B cell (primary cell): Measurements from ENCODE around the gene AGRP. TPM values are rescaled to one million over a fixed set of nuclear protein-coding genes. Genes with fewer than 3 reads are reported as not detected.

ENCODE experiments used
- ATAC-seq: fragments of 200-7000 bp; cut with Tn5 transposase; one replicate; pipeline ENCODE4 v1.10.0; 2021; ENCODE audit warnings: low read depth, mild to moderate bottlenecking, moderate number of reproducible peaks, moderate library complexity
- CTCF ChIA-PET: fragments of 350-600 bp; sonication (Branson Sonifier 250); formaldehyde crosslinking; loops from one replicate; lab custom pipeline; 2021; ENCODE audit warnings: antibody characterized with exemption, inconsistent platforms; lab: Charles Lee
- POLR2A ChIA-PET: fragments of 350-600 bp; sonication (Branson Sonifier 250); formaldehyde crosslinking; loops from one replicate; lab custom pipeline; 2021; ENCODE audit warnings: antibody characterized with exemption; lab: Charles Lee
- DNase-seq: peaks from one replicate; pipeline ENCODE4 v3.0.0; 2013
- H2AFZ ChIP-seq: 2 replicates; pipeline ENCODE4 v1.6.1; 2012; ENCODE audit warnings: mild to moderate bottlenecking, low read depth, low read length; ENCODE audit not compliant: insufficient read depth, poor library complexity, severe bottlenecking
- H3K27ac ChIP-seq, 2 donors: 1 replicate in 1 of 2; 2 replicates in 1 of 2; pipeline ENCODE4 v1.5.1; 2012 to 2013; ENCODE audit warnings: low read length in 2 of 2, mild to moderate bottlenecking in 2 of 2, moderate library complexity in 1 of 2
- H3K27me3 ChIP-seq, 4 experiments: fragments of 200-600 bp in 1 of 4; sonication (generic) in 1 of 4; replicated peaks in 1 of 4; 1 replicate in 2 of 4; 2 replicates in 2 of 4; pipeline versions ENCODE4 v1.6.1 to v1.7.0; 2013 to 2016; ENCODE audit warnings: low read length in 3 of 4, mild to moderate bottlenecking in 2 of 4, mixed read lengths in 1 of 4, moderate library complexity in 1 of 4; ENCODE audit not compliant: insufficient read depth in 4 of 4, control insufficient read depth in 3 of 4; ENCODE audit errors: control extremely low read depth in 1 of 4
- H3K36me3 ChIP-seq, 2 experiments: replicated peaks in 1 of 2; 1 replicate in 1 of 2; 2 replicates in 1 of 2; pipeline versions ENCODE4 v1.6.1 to v1.7.1; 2013; ENCODE audit warnings: low read length in 1 of 2; ENCODE audit not compliant: insufficient read depth in 2 of 2, control insufficient read depth in 1 of 2; ENCODE audit errors: control extremely low read depth in 1 of 2, extremely low read depth in 1 of 2
- H3K4me1 ChIP-seq, 2 donors: fragments of 200-600 bp in 1 of 2; sonication (generic) in 1 of 2; 1 replicate in 1 of 2; 2 replicates in 1 of 2; pipeline versions ENCODE4 v1.5.1 to v1.6.1; 2013 to 2017; ENCODE audit warnings: low read length in 2 of 2; ENCODE audit not compliant: control insufficient read depth in 2 of 2, insufficient read depth in 2 of 2
- H3K4me2 ChIP-seq: replicated peaks from 2 replicates; pipeline ENCODE3; 2012; ENCODE audit warnings: mild to moderate bottlenecking, low read depth, low read length; ENCODE audit not compliant: poor library complexity, severe bottlenecking
- H3K4me3 ChIP-seq, 5 experiments: fragments of 200-600 bp in 1 of 5; sonication (generic) in 1 of 5; 1 replicate in 3 of 5; 2 replicates in 2 of 5; pipeline versions ENCODE4 v1.5.1 to v1.7.0; 2011 to 2016; ENCODE audit warnings: low read length in 4 of 5, mild to moderate bottlenecking in 4 of 5, low read depth in 2 of 5, control low read depth in 1 of 5, moderate library complexity in 1 of 5; ENCODE audit not compliant: insufficient read depth in 1 of 5; ENCODE audit errors: control extremely low read depth in 1 of 5, extremely low read depth in 1 of 5
- H3K79me2 ChIP-seq: fragments of 200-600 bp; sonication (generic); one replicate; pipeline ENCODE4 v1.6.0; 2016; ENCODE audit warnings: low read length; ENCODE audit not compliant: control insufficient read depth, insufficient read depth
- H3K9ac ChIP-seq: fragments of 200-600 bp; sonication (generic); 2 replicates; pipeline ENCODE4 v1.6.1; 2017; ENCODE audit warnings: mild to moderate bottlenecking, low read length, moderate library complexity
- H3K9me3 ChIP-seq, 3 donors: one replicate each; pipeline versions ENCODE4 v1.6.1 to v1.7.1; 2013; ENCODE audit warnings: low read length in 2 of 3; ENCODE audit not compliant: control insufficient read depth in 2 of 3, insufficient read depth in 1 of 3; ENCODE audit errors: control extremely low read depth in 1 of 3
- H4K20me1 ChIP-seq: 2 replicates; pipeline ENCODE4 v1.6.0; 2012; ENCODE audit warnings: mild to moderate bottlenecking, low read length; ENCODE audit not compliant: insufficient read depth, control insufficient read depth, poor library complexity, severe bottlenecking
- H3K27ac Mint-ChIP-seq: one replicate; pipeline ENCODE4 v1.8.0; 2021; ENCODE audit warnings: mixed read lengths
- H3K27me3 Mint-ChIP-seq: one replicate; pipeline ENCODE4 v1.8.0; 2021; ENCODE audit warnings: mixed read lengths
- H3K4me1 Mint-ChIP-seq: one replicate; pipeline ENCODE4 v1.8.0; 2021; ENCODE audit warnings: mixed read lengths
- H3K4me3 Mint-ChIP-seq: one replicate; pipeline ENCODE4 v1.8.0; 2021; ENCODE audit warnings: mixed read lengths
- H3K9me3 Mint-ChIP-seq: one replicate; pipeline ENCODE4 v1.8.0; 2022; ENCODE audit warnings: mixed read lengths; ENCODE audit not compliant: insufficient read depth
- CTCF ChIP-seq: fragments of 200-600 bp; IDR thresholded peaks from one replicate; pipeline ENCODE4 v1.8.0; 2022; ENCODE audit warnings: antibody characterized with exemption, mild to moderate bottlenecking
- EZH2 ChIP-seq: IDR thresholded peaks from 2 replicates; pipeline ENCODE4 v1.6.1; 2012; ENCODE audit warnings: borderline replicate concordance, low read depth, mild to moderate bottlenecking, moderate library complexity, low read length; ENCODE audit not compliant: insufficient read depth, poor library complexity, severe bottlenecking
- WGBS: methylation state at CpG from one replicate; pipeline ENCODE4 v1.1.5; 2013; ENCODE audit warnings: missing lambda C conversion rate; ENCODE audit not compliant: insufficient coverage; 5-methylcytosine and 5-hydroxymethylcytosine counted together
- intact Hi-C: fragments of 100-400 bp; cut with micrococcal nuclease; formaldehyde crosslinking; loops from one replicate; pipeline ENCODE4 v1.10.0; 2022
- polyA plus RNA-seq: library from polyadenylated mRNA; depleted of rRNA; stranded (reverse); fragments of >200 nt; gene quantifications from 2 replicates; pipeline ENCODE4 v1.2.3, GENCODE V29; 2012
- total RNA-seq, 2 donors: library from RNA; stranded (reverse); fragments of 120-200 nt in 1 of 2; gene quantifications; 1 replicate in 1 of 2; 2 replicates in 1 of 2; pipeline versions ENCODE4 v1.2.3 to v1.2.4, GENCODE V29; 2013 to 2022

The AGRP gene
- total and polyA plus RNA-seq, 2 donors (not counting 1 experiment from before 2014, with no cell fraction given) = not detected

GRCh38 chr16:67490335-67491096 is 7.2 kb upstream of the AGRP start:
- peak overlapping the region; percentile 82 for H3K27ac Mint-ChIP-seq
- 50% methylated on average over 2 of the region's 8 CpGs for WGBS
- CTCF ChIA-PET = interaction anchor here (1.5 to 23.6 kb wide), 7 partner anchors 9 to 154 kb away, joined by 4 to 817 read pairs (median 25); partner anchors contain the start of genes AGRP, ATP6V0D1 and CARMIL2
- Histone ChIP-seq H3K27me3 (no peaks in the 10 kb centered on the region), H3K36me3 (peaks cover 0 to 3% of the 10 kb centered on the region in 2 experiments), H3K79me2 (peaks cover 38% of the 10 kb centered on the region), H3K9me3 (peaks cover 0 to 2% (median 0%) of the 10 kb centered on the region in 3 donors), H3K4me1 (peaks cover 73 to 84% of the 10 kb centered on the region in 2 donors), H2AFZ (no peak overlapping the region), H3K9ac (no peak overlapping the region), H3K4me3 (no peak overlapping the region), H3K4me2 (peak overlapping the region; percentile 74), H4K20me1 (no peaks in the 10 kb centered on the region), H3K27ac (peak overlapping the region; percentile 70 to 89)
- ATAC-seq = no peak
- H3K9me3 Mint-ChIP-seq = no peaks in the 10 kb centered on the region
- peaks cover 71% of the 10 kb centered on the region for H3K4me1 Mint-ChIP-seq
- no peak for TF ChIP-seq CTCF
- no peak for TF ChIP-seq EZH2
- peak overlapping the region; percentile 51 for H3K4me3 Mint-ChIP-seq
- POLR2A ChIA-PET = interaction anchor here (0.6 to 2.6 kb wide), 5 partner anchors 24 to 35 kb away, joined by 3 to 12 read pairs (median 6); no protein-coding TSS in a partner anchor
- H3K27me3 Mint-ChIP-seq = no peaks in the 10 kb centered on the region
- no peak for DNase-seq
- intact Hi-C loops = loop anchor here (5.0 kb wide), 1 partner anchor 447 kb away; the partner anchor contains the start of gene PSMB10
